Measurements from ENCODE around the gene ERP27. TPM values are rescaled to one million over a fixed set of nuclear protein-coding genes. Genes with fewer than 3 reads are reported as not detected.

Gene ERP27
- total and polyA plus RNA-seq, 2 donors from 2014 or later, result 11.0 to 35.3 TPM

- intact Hi-C loops (cut with DNase I), result no loop called here
- H3K4me3 ChIP-seq (ENCODE audit: low read length in 3 of 3), result peak overlapping the region in 1 of 3 donors; percentile 45
- no peak overlapping the region for H3K9ac ChIP-seq (ENCODE audit: low read length in 3 of 3)
- TF ChIP-seq, protein P1, sequence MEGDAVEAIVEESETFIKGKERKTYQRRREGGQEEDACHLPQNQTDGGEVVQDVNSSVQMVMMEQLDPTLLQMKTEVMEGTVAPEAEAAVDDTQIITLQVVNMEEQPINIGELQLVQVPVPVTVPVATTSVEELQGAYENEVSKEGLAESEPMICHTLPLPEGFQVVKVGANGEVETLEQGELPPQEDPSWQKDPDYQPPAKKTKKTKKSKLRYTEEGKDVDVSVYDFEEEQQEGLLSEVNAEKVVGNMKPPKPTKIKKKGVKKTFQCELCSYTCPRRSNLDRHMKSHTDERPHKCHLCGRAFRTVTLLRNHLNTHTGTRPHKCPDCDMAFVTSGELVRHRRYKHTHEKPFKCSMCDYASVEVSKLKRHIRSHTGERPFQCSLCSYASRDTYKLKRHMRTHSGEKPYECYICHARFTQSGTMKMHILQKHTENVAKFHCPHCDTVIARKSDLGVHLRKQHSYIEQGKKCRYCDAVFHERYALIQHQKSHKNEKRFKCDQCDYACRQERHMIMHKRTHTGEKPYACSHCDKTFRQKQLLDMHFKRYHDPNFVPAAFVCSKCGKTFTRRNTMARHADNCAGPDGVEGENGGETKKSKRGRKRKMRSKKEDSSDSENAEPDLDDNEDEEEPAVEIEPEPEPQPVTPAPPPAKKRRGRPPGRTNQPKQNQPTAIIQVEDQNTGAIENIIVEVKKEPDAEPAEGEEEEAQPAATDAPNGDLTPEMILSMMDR (IDR thresholded peaks at IDR 0.05; ENCODE audit: borderline replicate concordance, extremely low read depth, insufficient read depth), result no peak
- no peaks in the 10 kb centered on the region for H3K27me3 ChIP-seq (ENCODE audit: control insufficient read depth, insufficient read depth, low read length)
- peaks cover 0 to 6% (median 5%) of the 10 kb centered on the region in 3 donors for H3K4me1 ChIP-seq (ENCODE audit: control insufficient read depth in 2 of 3, insufficient read depth in 2 of 3, low read depth in 1 of 3, low read length in 3 of 3)
- no peak for DNase-seq
- no peak for FAIRE-seq
- no peaks in the 10 kb centered on the region for H3K36me3 ChIP-seq (ENCODE audit: control insufficient read depth in 2 of 3, insufficient read depth in 3 of 3, low read length in 3 of 3)
- H3K27ac ChIP-seq (ENCODE audit: low read depth in 2 of 2, low read length in 2 of 2), result peak overlapping the region in 1 of 2 donors; percentile 49
- no peaks in the 10 kb centered on the region for H3K9me3 ChIP-seq (ENCODE audit: control insufficient read depth in 2 of 3, insufficient read depth in 1 of 3, low read length in 3 of 3)
Measured at GRCh38 chr12:14959126-14959440, 20.7 kb upstream of the ERP27 start.

- Histone ChIP-seq H3K4me1 (ENCODE audit: control insufficient read depth in 2 of 3, insufficient read depth in 2 of 3, low read depth in 1 of 3, low read length in 3 of 3) (peaks cover 0 to 6% (median 5%) of the 10 kb centered on the region in 3 donors), H3K9me3 (ENCODE audit: control insufficient read depth in 2 of 3, insufficient read depth in 1 of 3, low read length in 3 of 3) (no peaks in the 10 kb centered on the region), H3K27ac (ENCODE audit: low read depth in 2 of 2, low read length in 2 of 2) (peak overlapping the region; percentile 6 to 59), H3K27me3 (ENCODE audit: control insufficient read depth, insufficient read depth, low read length) (no peaks in the 10 kb centered on the region), H3K36me3 (ENCODE audit: control insufficient read depth in 2 of 3, insufficient read depth in 3 of 3, low read length in 3 of 3) (no peaks in the 10 kb centered on the region), H3K9ac (ENCODE audit: low read length in 3 of 3) (no peak overlapping the region), H3K4me3 (ENCODE audit: low read length in 3 of 3) (peak overlapping the region in 2 of 3 donors; percentile 25 to 30)
- intact Hi-C loops (cut with DNase I), result no loop called here
- TF ChIP-seq, protein P1 (IDR thresholded peaks at IDR 0.05; ENCODE audit: borderline replicate concordance, extremely low read depth, insufficient read depth), result no peak
- no peak for DNase-seq
- no peak for FAIRE-seq
Measured at GRCh38 chr12:14958361-14959125, 20.2 kb upstream of the ERP27 start.

- no peaks in the 10 kb centered on the region for H3K9me3 ChIP-seq (ENCODE audit: control insufficient read depth in 2 of 3, insufficient read depth in 1 of 3, low read length in 3 of 3)
- H3K4me1 ChIP-seq (ENCODE audit: control insufficient read depth in 2 of 3, insufficient read depth in 2 of 3, low read depth in 1 of 3, low read length in 3 of 3), result peaks cover 0 to 6% (median 5%) of the 10 kb centered on the region in 3 donors
- no peak for DNase-seq
- no peaks in the 10 kb centered on the region for H3K27me3 ChIP-seq (ENCODE audit: control insufficient read depth, insufficient read depth, low read length)
- TF ChIP-seq, protein P1 (IDR thresholded peaks at IDR 0.05; ENCODE audit: borderline replicate concordance, extremely low read depth, insufficient read depth), result no peak
- no peak overlapping the region for H3K9ac ChIP-seq (ENCODE audit: low read length in 3 of 3)
- intact Hi-C loops (cut with DNase I), result no loop called here
- no peaks in the 10 kb centered on the region for H3K36me3 ChIP-seq (ENCODE audit: control insufficient read depth in 2 of 3, insufficient read depth in 3 of 3, low read length in 3 of 3)
- no peak for FAIRE-seq
- H3K27ac ChIP-seq (ENCODE audit: low read depth in 2 of 2, low read length in 2 of 2), result peak overlapping the region in 1 of 2 donors; percentile 45
- H3K4me3 ChIP-seq (ENCODE audit: low read length in 3 of 3), result no peak overlapping the region
Measured at GRCh38 chr12:14957551-14958168, 19.3 kb upstream of the ERP27 start.
